Sigmoid colon (tissue), 4 donors: ENCODE data around the gene MAST4.

Experiments
- EP300 ChIP-seq, 4 donors: sonication (generic); formaldehyde crosslinking; IDR thresholded peaks; one replicate each; pipeline ENCODE4 v1.6.1; 2017; ENCODE audit warnings: antibody characterized with exemption in 4 of 4
- POLR2A ChIP-seq, 2 donors: fragments of 450-650 bp; IDR thresholded peaks; one replicate each; pipeline ENCODE4 v1.6.1; 2016; ENCODE audit warnings: antibody characterized with exemption in 2 of 2, mild to moderate bottlenecking in 2 of 2, moderate library complexity in 2 of 2
- POLR2AphosphoS5 ChIP-seq, 4 donors: sonication (generic); formaldehyde crosslinking; IDR thresholded peaks; one replicate each; pipeline ENCODE4 v1.6.1; 2017; ENCODE audit warnings: antibody characterized with exemption in 4 of 4
- TF ChIP-seq, protein P1 (sequence below), 4 experiments: fragments of 450-650 bp in 3 of 4; fragments of 200-600 bp in 1 of 4; IDR thresholded peaks; one replicate each; pipeline ENCODE4 v1.5.1; 2016 to 2019; ENCODE audit warnings: antibody characterized with exemption in 4 of 4, mild to moderate bottlenecking in 3 of 4, moderate library complexity in 2 of 4

DNA sequence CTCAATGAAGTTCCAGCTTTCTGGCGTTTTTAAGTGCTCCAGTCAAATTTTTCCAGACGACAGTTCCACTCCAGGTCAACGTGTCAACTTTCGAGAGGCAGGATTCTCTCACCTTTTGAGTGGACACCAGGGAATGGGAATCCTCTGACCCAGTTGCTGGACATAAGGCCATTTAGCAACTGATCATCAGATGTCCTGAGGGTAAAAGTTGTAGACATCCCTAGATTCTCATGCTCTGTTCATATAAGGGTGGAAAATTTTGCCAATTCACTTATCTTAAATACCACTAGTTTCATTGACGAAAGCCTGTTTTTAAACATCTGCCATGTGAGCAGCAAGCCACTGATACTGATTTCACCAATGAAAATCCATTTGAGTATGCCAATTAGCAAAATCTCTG lies 275.5 kb downstream of the MAST4 start:
- TF ChIP-seq POLR2A (IDR thresholded peaks at IDR 0.05): no peak
- TF ChIP-seq, protein P1, sequence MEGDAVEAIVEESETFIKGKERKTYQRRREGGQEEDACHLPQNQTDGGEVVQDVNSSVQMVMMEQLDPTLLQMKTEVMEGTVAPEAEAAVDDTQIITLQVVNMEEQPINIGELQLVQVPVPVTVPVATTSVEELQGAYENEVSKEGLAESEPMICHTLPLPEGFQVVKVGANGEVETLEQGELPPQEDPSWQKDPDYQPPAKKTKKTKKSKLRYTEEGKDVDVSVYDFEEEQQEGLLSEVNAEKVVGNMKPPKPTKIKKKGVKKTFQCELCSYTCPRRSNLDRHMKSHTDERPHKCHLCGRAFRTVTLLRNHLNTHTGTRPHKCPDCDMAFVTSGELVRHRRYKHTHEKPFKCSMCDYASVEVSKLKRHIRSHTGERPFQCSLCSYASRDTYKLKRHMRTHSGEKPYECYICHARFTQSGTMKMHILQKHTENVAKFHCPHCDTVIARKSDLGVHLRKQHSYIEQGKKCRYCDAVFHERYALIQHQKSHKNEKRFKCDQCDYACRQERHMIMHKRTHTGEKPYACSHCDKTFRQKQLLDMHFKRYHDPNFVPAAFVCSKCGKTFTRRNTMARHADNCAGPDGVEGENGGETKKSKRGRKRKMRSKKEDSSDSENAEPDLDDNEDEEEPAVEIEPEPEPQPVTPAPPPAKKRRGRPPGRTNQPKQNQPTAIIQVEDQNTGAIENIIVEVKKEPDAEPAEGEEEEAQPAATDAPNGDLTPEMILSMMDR (IDR thresholded peaks at IDR 0.05): no peak
- TF ChIP-seq POLR2AphosphoS5 (IDR thresholded peaks at IDR 0.05): no peak
- TF ChIP-seq EP300 (IDR thresholded peaks at IDR 0.05): no peak
